SK-N-SH (cell line): ENCODE measurements around the gene UBAC2. TPM values are rescaled to one million over a fixed set of nuclear protein-coding genes. Genes with fewer than 3 reads are reported as not detected.

Experiments used
- CTCF ChIA-PET: fragments of 300-600, 350-600 bp; formaldehyde crosslinking; extraction: SDS; loops from one replicate; lab custom pipeline; 2021; lab: Yijun Ruan, JAX
- POLR2A ChIA-PET: fragments of 350-600 bp; sonication (Branson Sonifier 250); formaldehyde crosslinking; extraction: SDS; loops from one replicate; lab custom pipeline; 2020; ENCODE audit warnings: antibody characterized with exemption, inconsistent platforms; lab: Yijun Ruan, JAX
- DNase-seq: peaks from one replicate; pipeline ENCODE4 v3.0.0; 2012
- H2AFZ ChIP-seq: fragments of 200-600 bp; sonication (generic); 2 replicates; pipeline ENCODE4 v1.8.1; 2016; ENCODE audit warnings: antibody characterized with exemption, mild to moderate bottlenecking, low read depth
- H3F3A ChIP-seq: fragments of 200-600 bp; sonication (generic); replicated peaks from 2 replicates; pipeline ENCODE3; 2016; ENCODE audit warnings: antibody characterized with exemption, mild to moderate bottlenecking; ENCODE audit not compliant: insufficient read depth
- H3K27ac ChIP-seq, 2 experiments: fragments of 200-500 bp in 1 of 2; fragments of 200-600 bp in 1 of 2; sonication (Bioruptor generic) in 1 of 2; sonication (generic), shearing (Covaris generic) in 1 of 2; 2 replicates each; pipeline versions ENCODE4 v1.5.1 to v1.6.1; 2014 to 2016; ENCODE audit warnings: low read depth in 2 of 2, inconsistent platforms in 1 of 2, low read length in 1 of 2, mild to moderate bottlenecking in 1 of 2, mixed read lengths in 1 of 2
- H3K27me3 ChIP-seq: fragments of 200-600 bp; sonication (generic), shearing (Covaris generic); 2 replicates; pipeline ENCODE4 v1.6.1; 2016; ENCODE audit warnings: mixed run types; ENCODE audit not compliant: insufficient read depth
- H3K36me3 ChIP-seq, 2 experiments: fragments of 200-500 bp in 1 of 2; fragments of 200-600 bp in 1 of 2; sonication (Bioruptor generic) in 1 of 2; sonication (generic) in 1 of 2; replicated peaks in 1 of 2; 2 replicates each; pipeline versions ENCODE3 to v1.5.1; 2014 to 2016; ENCODE audit warnings: low read length in 1 of 2, mild to moderate bottlenecking in 1 of 2; ENCODE audit not compliant: insufficient read depth in 2 of 2, control insufficient read depth in 1 of 2
- H3K4me1 ChIP-seq, 2 experiments: fragments of 200-500 bp in 1 of 2; fragments of 200-600 bp in 1 of 2; sonication (Bioruptor generic) in 1 of 2; sonication (generic), shearing (Covaris generic) in 1 of 2; 2 replicates each; pipeline versions ENCODE4 v1.5.1 to v1.6.1; 2014 to 2016; ENCODE audit warnings: low read depth in 1 of 2, low read length in 1 of 2, mixed run types in 1 of 2; ENCODE audit not compliant: insufficient read depth in 2 of 2, control insufficient read depth in 1 of 2
- H3K4me2 ChIP-seq: fragments of 200-600 bp; sonication (generic), shearing (Covaris generic); 2 replicates; pipeline ENCODE4 v1.6.1; 2017; ENCODE audit warnings: mixed run types
- H3K4me3 ChIP-seq, 2 experiments: fragments of 200-500 bp in 1 of 2; fragments of 200-600 bp in 1 of 2; sonication (Bioruptor generic) in 1 of 2; sonication (generic), shearing (Covaris generic) in 1 of 2; 2 replicates each; pipeline versions ENCODE4 v1.5.1 to v1.8.1; 2014 to 2016; ENCODE audit warnings: low read depth in 2 of 2, inconsistent platforms in 1 of 2, low read length in 1 of 2, mild to moderate bottlenecking in 1 of 2, mixed read lengths in 1 of 2, moderate library complexity in 1 of 2
- H3K79me2 ChIP-seq: fragments of 200-600 bp; sonication (generic); 2 replicates; pipeline ENCODE4 v1.8.1; 2017; ENCODE audit warnings: mild to moderate bottlenecking; ENCODE audit not compliant: insufficient read depth
- H3K9ac ChIP-seq: fragments of 200-600 bp; sonication (generic); 2 replicates; pipeline ENCODE4 v1.6.1; 2017; ENCODE audit warnings: mixed run types
- H3K9me2 ChIP-seq: fragments of 200-600 bp; sonication (generic); 2 replicates; pipeline ENCODE4 v1.6.1; 2017; ENCODE audit warnings: mixed run types
- H3K9me3 ChIP-seq: fragments of 200-600 bp; sonication (generic); 2 replicates; pipeline ENCODE4 v1.6.1; 2017; ENCODE audit warnings: mixed run types, mild to moderate bottlenecking, moderate library complexity
- H4K20me1 ChIP-seq: fragments of 200-600 bp; sonication (generic); 2 replicates; pipeline ENCODE4 v1.6.1; 2017; ENCODE audit warnings: mild to moderate bottlenecking, mixed run types; ENCODE audit not compliant: insufficient read depth
- CHD2 ChIP-seq: fragments of 150-350 bp; IDR thresholded peaks from 2 replicates; pipeline ENCODE4 v1.6.1; 2018; ENCODE audit warnings: low read length; ENCODE audit not compliant: partially characterized antibody
- EP300 ChIP-seq, 2 experiments: IDR thresholded peaks; 2 replicates each; pipeline versions ENCODE4 v1.4.0 to v1.6.1; 2012; ENCODE audit warnings: borderline replicate concordance in 1 of 2, low read depth in 1 of 2, low read length in 1 of 2
- FOSL2 ChIP-seq: IDR thresholded peaks from 2 replicates; pipeline ENCODE4 v1.4.0; 2012; ENCODE audit warnings: low read depth, mild to moderate bottlenecking, moderate library complexity, borderline replicate concordance
- GATA2 ChIP-seq: sonication (generic); formaldehyde crosslinking; IDR thresholded peaks from 2 replicates; pipeline ENCODE4 v1.5.0; 2020; ENCODE audit warnings: mild to moderate bottlenecking, missing genetic modification reagents
- MAX ChIP-seq: IDR thresholded peaks from 2 replicates; pipeline ENCODE4 v1.4.0; 2012; ENCODE audit warnings: low read depth
- MEF2A ChIP-seq: IDR thresholded peaks from 2 replicates; pipeline ENCODE4 v1.4.0; 2012; ENCODE audit warnings: low read depth, borderline replicate concordance
- MXI1 ChIP-seq: IDR thresholded peaks from 2 replicates; pipeline ENCODE4 v1.6.1; 2012; ENCODE audit warnings: mild to moderate bottlenecking, low read depth, low read length, improper control_type of control experiment
- NRF1 ChIP-seq: IDR thresholded peaks from 2 replicates; pipeline ENCODE4 v1.6.1; 2012; ENCODE audit warnings: low read depth, mild to moderate bottlenecking, low read length
- RCOR1 ChIP-seq: fragments of 150-350 bp; IDR thresholded peaks from 2 replicates; pipeline ENCODE4 v1.6.1; 2017; ENCODE audit warnings: antibody characterized with exemption, low read length
- REST ChIP-seq: IDR thresholded peaks from 2 replicates; pipeline ENCODE4 v1.6.1; 2012; ENCODE audit warnings: mild to moderate bottlenecking, low read depth, low read length, moderate library complexity
- RFX5 ChIP-seq: IDR thresholded peaks from 2 replicates; pipeline ENCODE4 v1.6.1; 2012; ENCODE audit warnings: mild to moderate bottlenecking, improper control_type of control experiment, low read length
- RXRA ChIP-seq: IDR thresholded peaks from 2 replicates; pipeline ENCODE4 v1.4.0; 2012; ENCODE audit warnings: low read depth, mild to moderate bottlenecking, borderline replicate concordance
- TAF1 ChIP-seq: IDR thresholded peaks from 2 replicates; pipeline ENCODE4 v1.6.1; 2012; ENCODE audit warnings: low read depth, mild to moderate bottlenecking, low read length, moderate library complexity, borderline replicate concordance
- TCF12 ChIP-seq: IDR thresholded peaks from 2 replicates; pipeline ENCODE4 v1.4.0; 2012
- YY1 ChIP-seq: IDR thresholded peaks from 2 replicates; pipeline ENCODE4 v1.4.0; 2012; ENCODE audit warnings: low read depth, mild to moderate bottlenecking
- WGBS: methylation state at CpG from one replicate; pipeline ENCODE4 v1.1.6; 2017; ENCODE audit warnings: low lambda C conversion rate; 5-methylcytosine and 5-hydroxymethylcytosine counted together
- polyA plus RNA-seq, 3 experiments: library from polyadenylated mRNA; depleted of rRNA; stranded (reverse); fragments of >200 nt; gene quantifications; 2 replicates each; pipeline ENCODE4 v1.2.3, GENCODE V29; 2012

UBAC2 gene
- polyA plus RNA-seq, 1 of the 3 experiments (the other 2 are of a cell fraction): 79.0 TPM

- Histone ChIP-seq H3F3A (no peaks in the 10 kb centered on the region), H3K27ac (no peak overlapping the region), H3K36me3 (no peaks in the 10 kb centered on the region), H3K27me3 (no peaks in the 10 kb centered on the region; the same call in 1 of the 2 replicates), H3K79me2 (no peaks in the 10 kb centered on the region), H4K20me1 (no peaks in the 10 kb centered on the region), H3K9me3 (no peaks in the 10 kb centered on the region), H3K9me2 (no peaks in the 10 kb centered on the region), H3K9ac (no peak overlapping the region), H2AFZ (no peak overlapping the region)
- CTCF ChIA-PET: interaction anchor here (1.2 to 5.3 kb wide), 2 partner anchors 14 to 246 kb away, joined by 3 to 33 read pairs; no protein-coding TSS in a partner anchor
- WGBS: 59% methylated on average over 9 of the region's 13 CpGs
- TF ChIP-seq MXI1 (no peak), FOSL2 (no peak), RXRA (no peak), MAX (no peak), RCOR1 (no peak), RFX5 (no peak), REST (no peak), EP300 (IDR thresholded peaks at IDR 0.05; ENCODE audit: borderline replicate concordance in 1 of 2, low read depth in 1 of 2, low read length in 1 of 2) (no peak), NRF1 (no peak), TAF1 (no peak), CHD2 (no peak), YY1 (no peak), TCF12 (no peak), MEF2A (no peak), GATA2 (CRISPR knock-in tag) (no peak)
- TF ChIP-seq, all 33 proteins: peak for 0
- DNase-seq: no peak
- H3K4me2 ChIP-seq: no peak overlapping the region
- POLR2A ChIA-PET: no interaction called here
- no peak overlapping the region for H3K4me3 ChIP-seq
- H3K4me1 ChIP-seq: no peaks in the 10 kb centered on the region
These were observed 222.0 kb downstream of the UBAC2 start for GRCh38 chr13:99422586-99423220.
